Endothelial cell of umbilical vein (primary cell): ENCODE results near the gene TBCD. TPM values are rescaled to one million over a fixed set of nuclear protein-coding genes. Genes with fewer than 3 reads are reported as not detected.

ENCODE experiments used
- BruUV-seq: library from RNA; stranded (reverse); fragments of 400-500 nt; replicated peaks from 2 replicates; lab custom pipeline; 2021; lab: Mats Ljungman, UMichigan
- CTCF ChIA-PET: fragments of 300-600, 350-600 bp; sonication (Branson Sonifier 250); formaldehyde crosslinking; loops from one replicate; lab custom pipeline; 2021; ENCODE audit warnings: antibody characterized with exemption, inconsistent platforms; lab: Charles Lee
- POLR2A ChIA-PET: fragments of 300-600, 350-600 bp; sonication (Branson Sonifier 250); formaldehyde crosslinking; loops from one replicate; lab custom pipeline; 2021; ENCODE audit warnings: antibody characterized with exemption, inconsistent platforms; lab: Charles Lee
- DNase-seq: peaks from one replicate; pipeline ENCODE4 v3.0.0-alpha.2; 2011; ENCODE audit warnings: low read depth, low spot score
- FAIRE-seq: peaks from 2 replicates; lab custom pipeline; 2011; peaks lifted over from hg19 to GRCh38; lab: Jason Lieb, UNC
- H2AFZ ChIP-seq: 2 replicates; pipeline ENCODE4 v1.6.0; 2012; ENCODE audit warnings: low read depth, low read length, control low read depth, inconsistent platforms
- H3K27ac ChIP-seq: 2 replicates; pipeline ENCODE4 v1.5.1; 2011; ENCODE audit warnings: low read depth, mild to moderate bottlenecking, control low read depth, low read length, moderate library complexity; ENCODE audit not compliant: insufficient read depth
- H3K27me3 ChIP-seq, 2 experiments: 2 replicates each; pipeline versions ENCODE4 v1.6.0 to v1.6.1; 2011; ENCODE audit warnings: low read length in 2 of 2, mixed read lengths in 1 of 2; ENCODE audit not compliant: control insufficient read depth in 2 of 2, insufficient read depth in 2 of 2
- H3K36me3 ChIP-seq, 2 experiments: 2 replicates in 1 of 2; 3 replicates in 1 of 2; pipeline ENCODE4 v1.5.1; 2011; ENCODE audit warnings: low read length in 2 of 2, mild to moderate bottlenecking in 1 of 2, moderate library complexity in 1 of 2; ENCODE audit not compliant: control insufficient read depth in 2 of 2, insufficient read depth in 2 of 2; ENCODE audit errors: extremely low read depth in 1 of 2
- H3K4me1 ChIP-seq: 3 replicates; pipeline ENCODE4 v1.5.1; 2011; ENCODE audit warnings: mild to moderate bottlenecking, low read length; ENCODE audit not compliant: control insufficient read depth, insufficient read depth; ENCODE audit errors: extremely low read depth
- H3K4me2 ChIP-seq: 2 replicates; pipeline ENCODE4 v1.6.1; 2011; ENCODE audit warnings: low read length, control low read depth, mixed read lengths; ENCODE audit not compliant: insufficient read depth
- H3K4me3 ChIP-seq, 3 experiments: fragments of 200-600 bp in 1 of 3; sonication (generic), shearing (Covaris generic) in 1 of 3; replicated peaks in 1 of 3; 2 replicates each; pipeline ENCODE4 v1.5.1; 2011 to 2016; ENCODE audit warnings: control low read depth in 3 of 3, low read length in 3 of 3, mild to moderate bottlenecking in 2 of 3, inconsistent platforms in 1 of 3, low read depth in 1 of 3, moderate library complexity in 1 of 3; ENCODE audit not compliant: insufficient read depth in 1 of 3
- H3K79me2 ChIP-seq: 2 replicates; pipeline ENCODE4 v1.6.0; 2012; ENCODE audit warnings: low read length, inconsistent platforms; ENCODE audit not compliant: control insufficient read depth, insufficient read depth
- H3K9ac ChIP-seq: replicated peaks from 2 replicates; pipeline ENCODE3; 2011; ENCODE audit warnings: low read length, control low read depth; ENCODE audit not compliant: insufficient read depth; ENCODE audit errors: extremely low read depth
- H3K9me1 ChIP-seq: replicated peaks from 3 replicates; pipeline ENCODE4 v1.6.0; 2011; ENCODE audit warnings: mild to moderate bottlenecking, low read length; ENCODE audit not compliant: control insufficient read depth, insufficient read depth; ENCODE audit errors: extremely low read depth
- H3K9me3 ChIP-seq: replicated peaks from 2 replicates; pipeline ENCODE4 v1.5.1; 2012; ENCODE audit warnings: low read length, inconsistent platforms; ENCODE audit not compliant: control insufficient read depth, insufficient read depth
- H4K20me1 ChIP-seq: replicated peaks from 2 replicates; pipeline ENCODE3; 2011; ENCODE audit warnings: mild to moderate bottlenecking, low read length; ENCODE audit not compliant: control insufficient read depth, insufficient read depth; ENCODE audit errors: extremely low read depth
- CTCF ChIP-seq, 2 donors: IDR thresholded peaks; 1 replicate in 1 of 2; 2 replicates in 1 of 2; pipeline ENCODE4 v1.5.1; 2011; ENCODE audit warnings: low read length in 2 of 2, mild to moderate bottlenecking in 2 of 2, moderate library complexity in 2 of 2, control low read depth in 1 of 2, inconsistent platforms in 1 of 2, low read depth in 1 of 2; ENCODE audit not compliant: insufficient read depth in 1 of 2; ENCODE audit errors: extremely low read depth in 1 of 2
- EZH2 ChIP-seq: IDR thresholded peaks from 2 replicates; pipeline ENCODE4 v1.6.1; 2012; ENCODE audit warnings: borderline replicate concordance, low read depth, mild to moderate bottlenecking, moderate library complexity, low read length, inconsistent platforms; ENCODE audit not compliant: severe bottlenecking
- FOS ChIP-seq: IDR thresholded peaks from 2 replicates; pipeline ENCODE4 v1.6.1; 2011; ENCODE audit warnings: mild to moderate bottlenecking, low read length, moderate library complexity, borderline replicate concordance; ENCODE audit not compliant: insufficient read depth
- GATA2 ChIP-seq: IDR thresholded peaks from 2 replicates; pipeline ENCODE4 v1.7.0; 2011; ENCODE audit warnings: low read depth, mild to moderate bottlenecking, moderate library complexity, mixed read lengths, low read length; ENCODE audit not compliant: insufficient read length, insufficient read depth
- JUN ChIP-seq: IDR thresholded peaks from 2 replicates; pipeline ENCODE4 v1.6.1; 2011; ENCODE audit warnings: borderline replicate concordance, low read depth; ENCODE audit not compliant: insufficient read length, insufficient read depth
- MAX ChIP-seq: IDR thresholded peaks from 2 replicates; pipeline ENCODE4 v1.6.1; 2011; ENCODE audit not compliant: insufficient read depth, insufficient read length
- MYC ChIP-seq: IDR thresholded peaks from one replicate; pipeline ENCODE4 v1.6.1; 2011; ENCODE audit warnings: mild to moderate bottlenecking, low read depth, low read length
- POLR2A ChIP-seq: IDR thresholded peaks from 2 replicates; pipeline ENCODE4 v1.6.1; 2012; ENCODE audit warnings: low read depth, mild to moderate bottlenecking, control low read depth, low read length
- POLR2AphosphoS5 ChIP-seq: IDR thresholded peaks from 2 replicates; pipeline ENCODE4 v1.6.1; 2012; ENCODE audit warnings: low read depth, mild to moderate bottlenecking, control low read depth, low read length, moderate library complexity; ENCODE audit not compliant: insufficient read depth
- dilution Hi-C: fragments of 300-500 bp; cut with MboI; formaldehyde crosslinking; loops from one replicate; pipeline ENCODE4 v1.15.0; 2019; ENCODE audit warnings: low sequenced_read_pairs; ENCODE audit not compliant: extremely low pct_ligation_motif_present
- intact Hi-C: fragments of 100-400 bp; cut with micrococcal nuclease; formaldehyde crosslinking; loops from one replicate; pipeline ENCODE4 v1.10.0; 2022
- polyA plus RNA-seq, 4 experiments: library from polyadenylated mRNA; depleted of rRNA in 3 of 4; stranded (reverse) in 3 of 4; unstranded in 1 of 4; fragments of >200 nt; gene quantifications; 2 replicates each; pipeline versions ENCODE4 v1.2.1 to v1.2.3, GENCODE V29; 2011 to 2012; ENCODE audit warnings: missing spikeins in 1 of 4
- total RNA-seq: library from RNA; stranded (reverse); gene quantifications from 2 replicates; pipeline ENCODE4 v1.2.3, GENCODE V29; 2021

TBCD gene
- total and polyA plus RNA-seq, 2 donors (not counting 3 experiments of a cell fraction or from before 2014, with no cell fraction given) = 121 to 145 TPM

GRCh38 chr17:82745524-82745923 lies 6.3 kb upstream of the TBCD start:
- POLR2A ChIA-PET = no interaction called here
- dilution Hi-C loops = no loop called here

More at GRCh38 chr17:82745524-82745923, 6.3 kb upstream of the TBCD start:
- no peak overlapping the region for H3K4me3 ChIP-seq
- intact Hi-C loops = no loop called here
- H3K27me3 ChIP-seq = no peaks in the 10 kb centered on the region
- BruUV-seq = no TSS peak
- CTCF ChIA-PET = no interaction called here
- no peak overlapping the region for H3K27ac ChIP-seq
- H3K9ac ChIP-seq = no peak overlapping the region
- H3K4me1 ChIP-seq = no peaks in the 10 kb centered on the region
- no peak for FAIRE-seq
- no peak overlapping the region for H3K4me2 ChIP-seq
- peaks cover 0 to 4% of the 10 kb centered on the region in 2 experiments for H3K36me3 ChIP-seq
- no peaks in the 10 kb centered on the region for H3K9me1 ChIP-seq
- DNase-seq = no peak
- no peaks in the 10 kb centered on the region for H4K20me1 ChIP-seq
- H3K9me3 ChIP-seq = no peaks in the 10 kb centered on the region
- H2AFZ ChIP-seq = no peak overlapping the region
- H3K79me2 ChIP-seq = no peaks in the 10 kb centered on the region
- TF ChIP-seq GATA2 = no peak
- no peak for TF ChIP-seq POLR2A
- TF ChIP-seq MYC = no peak
- TF ChIP-seq CTCF (IDR thresholded peaks at IDR 0.05; ENCODE audit: extremely low read depth in 1 of 2, insufficient read depth in 1 of 2, low read depth in 1 of 2, low read length in 2 of 2) = no peak
- TF ChIP-seq EZH2 = no peak
- no peak for TF ChIP-seq MAX
- TF ChIP-seq POLR2AphosphoS5 = no peak
- no peak for TF ChIP-seq FOS
- TF ChIP-seq JUN = no peak
